PC-9 (cell line): ENCODE data around the gene FARSA.

Experiments
- EZH2 ChIP-seq: fragments of 200-600 bp; sonication (generic); IDR thresholded peaks from 2 replicates; pipeline ENCODE4 v1.8.0; 2017; ENCODE audit warnings: antibody characterized with exemption, low read depth
- TF ChIP-seq, protein P1 (sequence below): fragments of 200-600 bp; sonication (generic); conservative IDR thresholded peaks from 2 replicates; pipeline ENCODE4 v1.6.1; 2017; ENCODE audit warnings: mixed run types, antibody characterized with exemption, mild to moderate bottlenecking, moderate library complexity

DNA sequence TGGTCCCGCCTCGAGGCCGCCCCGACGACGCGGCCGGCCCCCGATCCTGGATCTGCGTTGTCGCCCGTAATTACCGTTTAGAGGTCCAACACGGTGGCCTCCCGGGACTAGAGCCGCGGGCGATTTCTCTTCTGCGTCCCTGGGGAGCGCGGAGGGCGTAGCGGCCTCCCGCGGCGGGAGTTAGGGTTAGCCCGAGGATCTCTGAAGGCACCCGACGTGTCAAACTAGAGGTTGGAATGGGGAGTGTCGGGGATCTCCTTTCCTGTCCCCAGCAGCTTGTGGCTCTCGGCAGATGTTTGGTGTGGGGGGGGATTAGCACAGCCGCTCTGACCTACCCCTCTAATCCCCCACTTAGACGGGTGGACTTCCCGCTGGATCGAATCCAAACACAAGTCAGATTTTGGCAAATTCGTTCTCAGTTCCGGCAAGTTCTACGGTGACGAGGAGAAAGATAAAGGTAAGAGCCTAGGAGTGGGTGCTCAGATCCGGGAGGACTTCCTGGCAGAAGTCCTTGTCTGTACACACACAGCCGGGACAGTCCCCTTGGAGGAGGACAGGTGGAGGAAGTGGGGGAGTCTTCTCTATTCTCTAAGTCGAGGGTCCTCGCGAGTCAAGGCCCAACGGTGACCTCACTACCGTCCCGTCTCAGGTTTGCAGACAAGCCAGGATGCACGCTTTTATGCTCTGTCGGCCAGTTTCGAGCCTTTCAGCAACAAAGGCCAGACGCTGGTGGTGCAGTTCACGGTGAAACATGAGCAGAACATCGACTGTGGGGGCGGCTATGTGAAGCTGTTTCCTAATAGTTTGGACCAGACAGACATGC is 5.5 kb upstream of the FARSA start:
- TF ChIP-seq EZH2: no peak
- TF ChIP-seq, protein P1, sequence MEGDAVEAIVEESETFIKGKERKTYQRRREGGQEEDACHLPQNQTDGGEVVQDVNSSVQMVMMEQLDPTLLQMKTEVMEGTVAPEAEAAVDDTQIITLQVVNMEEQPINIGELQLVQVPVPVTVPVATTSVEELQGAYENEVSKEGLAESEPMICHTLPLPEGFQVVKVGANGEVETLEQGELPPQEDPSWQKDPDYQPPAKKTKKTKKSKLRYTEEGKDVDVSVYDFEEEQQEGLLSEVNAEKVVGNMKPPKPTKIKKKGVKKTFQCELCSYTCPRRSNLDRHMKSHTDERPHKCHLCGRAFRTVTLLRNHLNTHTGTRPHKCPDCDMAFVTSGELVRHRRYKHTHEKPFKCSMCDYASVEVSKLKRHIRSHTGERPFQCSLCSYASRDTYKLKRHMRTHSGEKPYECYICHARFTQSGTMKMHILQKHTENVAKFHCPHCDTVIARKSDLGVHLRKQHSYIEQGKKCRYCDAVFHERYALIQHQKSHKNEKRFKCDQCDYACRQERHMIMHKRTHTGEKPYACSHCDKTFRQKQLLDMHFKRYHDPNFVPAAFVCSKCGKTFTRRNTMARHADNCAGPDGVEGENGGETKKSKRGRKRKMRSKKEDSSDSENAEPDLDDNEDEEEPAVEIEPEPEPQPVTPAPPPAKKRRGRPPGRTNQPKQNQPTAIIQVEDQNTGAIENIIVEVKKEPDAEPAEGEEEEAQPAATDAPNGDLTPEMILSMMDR: peak; percentile 50; the same call in 1 of the 2 replicates
